Fibroblast of villous mesenchyme (primary cell): ENCODE data around the gene E2F8. TPM values are rescaled to one million over a fixed set of nuclear protein-coding genes. Genes with fewer than 3 reads are reported as not detected.

Source experiments
- DNase-seq: peaks from one replicate; pipeline ENCODE4 v3.0.0-alpha.2; 2010; ENCODE audit warnings: low read depth
- H3K4me3 ChIP-seq: 2 replicates; pipeline ENCODE4 v1.5.1; 2011; ENCODE audit warnings: low read depth, mild to moderate bottlenecking, low read length
- CTCF ChIP-seq: IDR thresholded peaks from 2 replicates; pipeline ENCODE4 v1.5.1; 2012; ENCODE audit warnings: low read depth, mild to moderate bottlenecking, low read length; ENCODE audit not compliant: insufficient read depth
- total RNA-seq: library from RNA; depleted of rRNA; stranded (reverse); fragments of >200 nt; gene quantifications from 2 replicates; pipeline ENCODE4 v1.2.3, GENCODE V29; 2012

Gene E2F8
- total RNA-seq: 0.64 and 2.2 TPM in 2 replicates

DNA sequence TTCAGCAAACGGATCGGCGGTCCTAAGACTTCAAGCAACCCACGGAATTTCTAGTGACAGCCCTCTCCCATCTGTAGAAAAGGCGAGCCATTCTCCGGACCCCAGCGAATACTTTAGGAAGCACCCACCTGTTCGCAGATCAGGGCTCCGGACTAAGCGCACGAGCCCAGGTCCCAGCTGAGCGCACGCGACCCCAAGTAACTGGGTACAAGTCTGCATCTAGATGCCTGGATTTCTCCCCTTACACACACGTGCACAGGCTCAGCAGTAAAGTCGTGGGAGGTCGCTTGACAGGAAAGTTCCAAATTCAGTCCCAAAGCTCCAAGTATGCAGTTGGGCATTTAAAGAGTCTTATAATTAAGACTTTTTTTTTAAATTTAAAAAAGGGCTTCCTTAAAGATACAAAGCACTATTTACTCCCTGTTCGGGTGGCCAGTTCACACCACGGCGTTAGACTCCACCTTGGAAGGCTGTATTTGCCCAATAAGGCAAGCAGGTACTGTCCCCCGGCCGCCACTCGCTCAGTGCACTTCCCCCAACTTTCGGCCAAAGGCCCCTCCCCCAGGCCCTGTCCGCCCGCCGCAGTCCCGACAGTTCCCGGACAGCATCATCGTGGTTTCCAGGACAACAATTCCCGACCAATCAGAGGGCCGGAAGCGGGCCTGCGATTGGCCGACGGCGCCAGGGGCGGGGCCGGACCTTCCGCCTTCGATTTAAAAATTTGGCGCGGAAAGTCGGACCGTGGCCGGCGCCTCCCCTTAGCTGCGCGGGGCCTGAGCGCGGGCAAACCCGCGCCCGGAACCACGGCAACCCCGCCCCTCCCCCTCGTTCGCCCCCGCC lies at the start of gene E2F8:
E2F8 (minus strand) TSS at position 526 of the 840 bp plus-strand sequence. CDS start 824 bp downstream, outside the sequence.
- DNase-seq: peak; percentile 94
- H3K4me3 ChIP-seq: peak within 1 kb of the TSS; percentile 72
- no peak for TF ChIP-seq CTCF

DNA sequence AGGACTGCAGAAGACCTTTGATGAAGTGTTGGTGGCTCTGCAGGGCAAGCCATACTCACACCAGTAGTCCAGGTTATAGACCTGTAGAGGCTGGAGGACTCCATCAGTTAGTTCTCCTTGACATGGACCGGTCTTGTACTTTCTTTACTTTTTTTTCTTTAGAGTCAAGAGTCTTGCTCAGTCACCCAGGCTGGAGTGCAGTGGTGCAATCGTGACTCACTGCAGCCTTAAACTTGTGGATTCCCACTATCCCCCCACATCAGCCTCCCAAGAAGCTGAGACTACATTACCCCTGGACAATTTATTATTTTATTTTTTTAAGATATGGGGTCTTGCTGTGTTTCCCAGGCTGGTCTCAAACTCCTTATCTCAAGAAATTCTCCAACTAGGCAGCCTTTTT lies 49.6 kb upstream of the E2F8 start:
- no peak for TF ChIP-seq CTCF
- no peak for DNase-seq
- H3K4me3 ChIP-seq: no peak overlapping the region

DNA sequence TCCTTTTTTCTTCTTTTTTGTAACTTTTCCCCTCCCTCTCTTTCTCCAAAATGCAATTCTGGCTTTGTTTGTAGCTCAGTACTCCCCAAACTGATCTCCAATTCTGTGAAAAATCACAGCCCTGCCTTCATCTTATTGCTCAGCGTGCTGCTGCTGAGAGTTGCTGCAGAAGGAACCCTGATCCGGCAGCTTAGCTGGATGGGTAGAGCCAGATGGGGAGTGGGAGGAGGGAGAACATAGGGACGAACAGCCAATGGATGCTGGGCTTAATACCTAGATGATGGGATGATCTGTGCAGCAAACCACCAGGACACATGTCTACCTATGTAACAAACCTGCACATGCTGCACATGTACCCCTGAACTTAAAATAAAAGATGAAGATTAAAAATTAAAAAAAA lies 47.5 kb upstream of the E2F8 start:
- TF ChIP-seq CTCF: no peak
- DNase-seq: no peak
- no peak overlapping the region for H3K4me3 ChIP-seq

- H3K4me3 ChIP-seq: no peak overlapping the region
- no peak for TF ChIP-seq CTCF
Measured at GRCh38 chr11:19286411-19286810, 45.7 kb upstream of the E2F8 start.

DNA sequence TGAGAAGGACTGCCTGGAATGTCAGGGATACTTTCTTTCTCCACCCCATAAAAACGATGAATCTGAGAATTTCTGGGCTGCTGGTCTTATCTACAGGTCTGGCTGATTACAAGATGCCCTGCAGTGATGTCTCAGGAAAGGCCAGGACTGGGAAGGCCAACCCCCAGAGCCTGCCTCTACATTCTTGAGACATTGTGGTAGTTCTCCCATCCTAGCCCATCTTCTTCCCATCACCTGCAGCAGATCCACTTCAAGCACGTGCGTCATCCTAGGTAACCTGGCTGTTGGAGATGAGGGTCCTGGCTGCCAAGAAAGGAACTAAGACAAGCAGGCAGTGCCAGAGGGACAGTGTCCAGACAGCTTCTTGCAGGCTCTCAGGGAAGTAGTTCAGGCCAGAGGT lies 44.1 kb upstream of the E2F8 start:
- DNase-seq: no peak

More at GRCh38 chr11:19286411-19286810, 45.7 kb upstream of the E2F8 start:
- no peak for DNase-seq

DNA sequence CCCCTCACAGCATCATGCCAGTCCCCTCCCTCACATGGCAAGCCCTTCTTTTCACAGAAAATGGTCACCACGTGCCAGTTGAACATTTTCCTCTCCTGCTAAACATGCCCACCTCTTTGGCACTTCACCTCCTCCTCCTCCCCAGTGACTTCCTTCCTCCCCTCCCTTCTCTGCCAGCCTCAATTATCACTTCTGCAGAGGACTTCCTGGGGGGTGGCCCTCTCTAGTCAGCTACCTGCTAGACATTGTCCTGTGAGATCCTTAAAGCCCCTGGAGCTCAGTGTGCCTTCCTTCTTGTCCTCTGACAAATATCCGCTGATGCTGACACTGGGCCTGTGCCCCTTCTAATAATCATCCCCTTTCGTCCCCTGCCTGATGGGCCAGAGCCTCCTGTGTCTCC lies 43.2 kb upstream of the E2F8 start:
- no peak for TF ChIP-seq CTCF
- no peak for DNase-seq
- H3K4me3 ChIP-seq: no peak overlapping the region

More for the DNA sequence above, 44.1 kb upstream of the E2F8 start:
- TF ChIP-seq CTCF: no peak
- H3K4me3 ChIP-seq: no peak overlapping the region
